ENCODE measurements around the gene CCDC88A. TPM values are rescaled to one million over a fixed set of nuclear protein-coding genes. Genes with fewer than 3 reads are reported as not detected.

The CCDC88A gene
- polyA plus RNA-seq, 2 of the 4 experiments (the other 2 are of a cell fraction) = 21.3 to 77.8 TPM

- FAIRE-seq (no peak), DNase-seq (ENCODE audit: low read depth in 1 of 2, low spot score in 1 of 2) (no peak), ATAC-seq (no peak)
- Histone ChIP-seq H3K9me3 (no peaks in the 10 kb centered on the region), H3K4me2 (no peak overlapping the region), H3K4me3 (no peak overlapping the region), H3K4me1 (peaks cover 20% of the 10 kb centered on the region), H3K27ac (no peak overlapping the region)
- TF ChIP-seq CHD2 (IDR thresholded peaks at IDR 0.05; ENCODE audit: low read length, partially characterized antibody) (no peak), SMC3 (IDR thresholded peaks at IDR 0.05) (no peak), MAX (IDR thresholded peaks at IDR 0.05) (no peak), PBX3 (IDR thresholded peaks at IDR 0.05) (no peak), CHD4 (IDR thresholded peaks at IDR 0.05; ENCODE audit: borderline replicate concordance) (no peak), RNF2 (IDR thresholded peaks at IDR 0.05; ENCODE audit: borderline replicate concordance, low read depth) (no peak), FOSL2 (IDR thresholded peaks at IDR 0.05) (no peak), FOSL2 (CRISPR knock-in tag; IDR thresholded peaks at IDR 0.05) (no peak), JUN (IDR thresholded peaks at IDR 0.05) (no peak), TP53 (CRISPR knock-in tag; IDR thresholded peaks at IDR 0.05) (no peak), POLR2A (IDR thresholded peaks at IDR 0.05; ENCODE audit: low read length) (no peak), ESRRA (IDR thresholded peaks at IDR 0.05; ENCODE audit: borderline replicate concordance, low read length) (no peak), HMGXB4 (CRISPR knock-in tag; IDR thresholded peaks at IDR 0.05; ENCODE audit: borderline replicate concordance) (no peak), PHF8 (IDR thresholded peaks at IDR 0.05; ENCODE audit: borderline replicate concordance, low read depth) (no peak), RARB (CRISPR knock-in tag; IDR thresholded peaks at IDR 0.05) (no peak), EHF (CRISPR knock-in tag; IDR thresholded peaks at IDR 0.05) (no peak)
- TF ChIP-seq, protein P1, sequence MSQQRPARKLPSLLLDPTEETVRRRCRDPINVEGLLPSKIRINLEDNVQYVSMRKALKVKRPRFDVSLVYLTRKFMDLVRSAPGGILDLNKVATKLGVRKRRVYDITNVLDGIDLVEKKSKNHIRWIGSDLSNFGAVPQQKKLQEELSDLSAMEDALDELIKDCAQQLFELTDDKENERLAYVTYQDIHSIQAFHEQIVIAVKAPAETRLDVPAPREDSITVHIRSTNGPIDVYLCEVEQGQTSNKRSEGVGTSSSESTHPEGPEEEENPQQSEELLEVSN (IDR thresholded peaks at IDR 0.05; ENCODE audit: borderline replicate concordance, low read depth) = no peak
- TF ChIP-seq, protein P2, sequence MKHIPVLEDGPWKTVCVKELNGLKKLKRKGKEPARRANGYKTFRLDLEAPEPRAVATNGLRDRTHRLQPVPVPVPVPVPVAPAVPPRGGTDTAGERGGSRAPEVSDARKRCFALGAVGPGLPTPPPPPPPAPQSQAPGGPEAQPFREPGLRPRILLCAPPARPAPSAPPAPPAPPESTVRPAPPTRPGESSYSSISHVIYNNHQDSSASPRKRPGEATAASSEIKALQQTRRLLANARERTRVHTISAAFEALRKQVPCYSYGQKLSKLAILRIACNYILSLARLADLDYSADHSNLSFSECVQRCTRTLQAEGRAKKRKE (CRISPR knock-in tag; IDR thresholded peaks at IDR 0.05; ENCODE audit: low read depth) = no peak
- POLR2A ChIA-PET = interaction anchor here (1.1 kb wide), 1 partner anchor 89 kb away, joined by 3 read pairs; the partner anchor contains the start of gene CFAP36
- CTCF ChIA-PET = interaction anchor here (0.9 to 1.5 kb wide), 5 partner anchors 8 to 110 kb away, joined by 3 to 4 read pairs (median 3); no protein-coding TSS in a partner anchor
- WGBS (ENCODE audit: missing lambda C conversion rate) = 67% methylated on average over 3 of the region's 3 CpGs
Measured at GRCh38 chr2:55430211-55430975, 10.7 kb upstream of the CCDC88A start.

GRCh38 chr2:55428258-55428657 is 8.6 kb upstream of the CCDC88A start:
- FAIRE-seq (no peak), ATAC-seq (no peak)

More at GRCh38 chr2:55428258-55428657, 8.6 kb upstream of the CCDC88A start:
- H3K4me3 ChIP-seq = no peak overlapping the region
- TF ChIP-seq POLR2AphosphoS2 (conservative IDR thresholded peaks at IDR 0.05; ENCODE audit: low read length) = no peak
- DNase-seq (ENCODE audit: low read depth in 1 of 2, low spot score in 1 of 2) = no peak
- H3K9me3 ChIP-seq = no peaks in the 10 kb centered on the region
- CTCF ChIA-PET = no interaction called here
- H3K27ac ChIP-seq = no peak overlapping the region
- POLR2A ChIA-PET = no interaction called here
- H3K4me2 ChIP-seq = no peak overlapping the region
- H3K4me1 ChIP-seq = peaks cover 39% of the 10 kb centered on the region
- 77% methylated on average over 3 of the region's 3 CpGs for WGBS (ENCODE audit: missing lambda C conversion rate)
